Skin epidermis (tissue), 12 donors: ENCODE data around the gene VAV1.
A peak's percentile ranks its signal among the peaks of the same experiment; 100 is the strongest.
"Not testable (repeated sequence)": the region's sequence is repeated elsewhere in the genome, so short reads cannot be mapped to it uniquely, and the experiment has no call there.

Source experiments
- H3K27ac ChIP-seq, 21 experiments: fragments of 200-600 bp; sonication (generic) in 11 of 21; one replicate each; pipeline ENCODE4 v1.5.0; 2020; ENCODE audit warnings: mild to moderate bottlenecking in 3 of 21, inconsistent platforms in 2 of 21, moderate library complexity in 2 of 21
- H3K4me3 ChIP-seq, 7 experiments: fragments of 200-600 bp; sonication (generic) in 2 of 7; one replicate each; pipeline ENCODE4 v1.5.0; 2020; ENCODE audit warnings: inconsistent platforms in 2 of 7, mild to moderate bottlenecking in 2 of 7, moderate library complexity in 1 of 7

The VAV1 gene

DNA sequence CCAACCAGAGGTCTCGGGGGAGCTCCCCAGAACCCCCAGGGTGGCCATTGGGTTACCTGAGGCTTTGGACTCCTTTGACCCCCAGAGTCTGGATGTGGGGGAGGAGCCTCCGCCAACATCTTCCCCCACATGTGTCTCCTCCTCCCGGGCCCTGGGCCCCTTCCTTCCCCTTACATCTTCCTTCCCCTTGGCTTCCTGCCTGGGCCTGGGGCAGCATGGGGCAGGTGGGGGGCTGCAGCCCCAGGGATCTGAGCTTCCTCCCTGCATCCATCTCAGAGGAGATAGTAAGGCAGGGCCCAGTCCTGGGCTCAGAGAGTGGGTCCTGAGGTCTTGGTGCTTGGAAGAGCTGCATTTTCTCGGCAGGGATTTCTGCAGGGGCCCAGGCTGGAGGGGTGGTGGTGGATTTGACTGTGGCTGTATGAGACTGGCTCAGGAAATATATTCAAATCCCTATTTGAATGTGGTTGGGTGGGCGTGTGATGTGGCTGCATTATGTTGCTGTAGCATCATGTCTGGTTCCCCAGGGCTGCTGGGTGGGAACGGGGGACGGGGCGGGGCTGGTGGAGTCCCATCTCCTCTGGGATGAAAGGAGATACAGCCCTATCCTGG lies 919 bp downstream of the VAV1 start:
- Histone ChIP-seq H3K27ac (peak overlapping the region in 17 of 21 experiments; percentile 45 to 93 (median 83)), H3K4me3 (peak overlapping the region; percentile 36 to 61 (median 47))

DNA sequence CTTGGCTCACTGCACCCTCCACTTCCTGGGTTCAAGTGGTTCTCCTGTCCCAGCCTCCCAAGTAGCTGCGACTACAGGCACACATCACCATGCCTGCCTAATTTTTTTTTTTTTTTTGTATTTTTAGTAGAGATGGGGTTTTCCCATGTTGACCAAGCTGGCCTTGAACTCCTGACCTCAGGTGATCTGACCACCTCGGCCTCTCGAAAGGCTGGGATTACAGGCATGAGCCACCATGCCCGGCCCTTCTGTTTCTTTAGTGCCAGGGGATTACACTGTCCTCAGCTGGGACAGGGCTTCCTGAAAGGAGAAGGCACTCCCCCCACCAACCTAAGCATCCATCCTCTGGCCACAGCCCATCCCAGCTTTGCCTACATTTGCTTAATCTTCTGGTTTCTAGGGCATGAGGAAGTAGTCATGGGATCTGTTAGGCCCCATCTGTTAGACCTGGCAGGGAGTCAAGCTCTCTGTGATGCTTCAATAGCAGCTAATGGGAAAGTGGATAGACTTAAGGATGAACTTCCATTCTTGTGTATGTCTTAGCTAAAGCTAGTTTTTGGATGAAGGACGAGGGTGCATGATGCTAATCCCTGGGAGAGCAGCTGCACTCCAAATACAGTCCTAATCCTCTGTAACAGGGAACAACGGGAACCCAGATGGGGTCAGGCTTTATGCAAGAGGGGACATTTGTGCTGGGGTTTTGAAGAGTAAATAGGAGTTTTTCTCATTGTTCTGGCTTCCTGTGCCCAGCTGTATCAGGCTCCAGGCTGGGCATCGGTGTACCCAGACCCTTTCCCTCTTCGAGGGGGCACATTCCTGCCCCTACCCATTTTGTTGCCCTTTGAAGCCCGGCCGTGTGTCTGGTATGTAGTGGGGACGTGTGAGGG lies 2.6 kb downstream of the VAV1 start:
- H3K4me3 ChIP-seq = no peak overlapping the region
- H3K27ac ChIP-seq = peak overlapping the region in 1 of 21 experiments; percentile 7

DNA sequence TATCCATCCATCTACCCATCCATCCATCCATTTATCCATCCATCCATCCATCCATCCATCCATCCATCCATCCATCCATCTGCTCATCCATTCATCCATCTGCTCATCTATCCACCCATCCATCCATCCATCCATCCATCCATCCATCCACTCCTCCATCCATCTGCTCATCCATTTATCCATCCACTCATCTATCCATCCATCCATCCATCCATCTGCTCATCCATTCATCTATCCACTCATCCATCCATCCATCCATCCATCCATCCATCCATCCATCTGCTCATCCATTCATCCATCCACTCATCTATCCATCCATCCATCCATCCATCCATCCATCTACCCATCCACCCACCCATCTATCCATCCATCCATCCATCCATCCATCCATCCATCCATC lies 3.5 kb downstream of the VAV1 start:
- not testable (repeated sequence) for H3K4me3 ChIP-seq, H3K27ac ChIP-seq

DNA sequence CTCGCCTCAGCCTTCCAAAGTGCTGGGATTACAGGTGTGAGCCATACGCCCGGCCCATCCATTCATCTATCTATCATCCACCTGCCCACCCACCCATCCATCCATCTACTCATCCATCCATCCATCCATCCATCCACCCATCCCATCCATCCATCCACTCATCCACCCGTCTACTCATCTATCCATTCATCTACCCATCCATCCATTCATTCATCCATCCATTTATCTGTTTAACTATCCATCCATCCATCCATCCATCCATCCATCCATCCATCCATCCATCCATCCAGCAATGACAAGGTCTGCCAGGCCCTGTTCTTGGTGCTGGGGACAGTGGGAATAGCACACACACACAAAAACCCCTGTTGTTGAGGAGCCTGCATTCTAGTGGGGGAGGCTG lies 4.5 kb downstream of the VAV1 start:
- H3K4me3 ChIP-seq = no peak overlapping the region

DNA sequence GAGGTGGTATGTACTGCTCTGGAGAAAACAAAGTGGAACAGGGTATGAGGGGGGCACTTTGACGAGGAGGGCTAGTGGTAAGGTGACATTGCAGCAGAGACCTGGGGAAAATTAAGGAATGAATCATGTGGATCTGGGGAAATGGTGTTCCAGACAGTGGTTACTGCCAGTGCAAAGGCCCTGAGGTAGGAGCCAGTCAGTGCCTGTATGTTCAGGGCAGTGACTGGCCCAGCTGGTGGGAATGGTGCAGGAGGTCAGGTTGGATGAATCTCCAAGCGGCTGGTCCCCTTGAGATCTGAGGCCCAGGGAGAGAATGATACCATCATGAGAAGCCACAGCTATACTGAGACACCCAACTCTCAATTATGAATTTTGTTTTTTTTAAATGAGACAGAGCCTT lies 4.9 kb downstream of the VAV1 start:
- Histone ChIP-seq H3K4me3 (no peak overlapping the region), H3K27ac (no peak overlapping the region)

More for the DNA sequence above, 4.5 kb downstream of the VAV1 start:
- H3K27ac ChIP-seq = no peak overlapping the region

DNA sequence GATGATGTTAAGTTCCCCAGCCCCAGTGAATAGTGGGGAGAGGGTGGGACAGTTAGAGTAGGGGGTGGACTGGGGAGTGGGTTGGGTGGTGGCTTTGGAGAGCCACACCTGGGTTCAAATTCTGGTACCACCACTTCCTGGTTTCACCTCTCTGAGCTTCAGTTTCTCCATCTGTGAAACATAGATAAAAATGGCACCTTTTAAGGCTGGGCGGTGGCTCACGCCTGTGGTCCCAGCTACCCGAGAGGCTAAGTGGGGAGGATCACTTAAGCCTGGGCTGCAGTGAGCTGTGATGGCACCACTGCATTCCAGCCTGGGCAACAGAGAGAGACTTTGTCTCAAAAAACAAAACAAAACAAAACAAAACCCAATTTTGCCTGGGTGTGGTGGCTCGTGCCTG lies 5.9 kb downstream of the VAV1 start:
- Histone ChIP-seq H3K27ac (no peak overlapping the region), H3K4me3 (no peak overlapping the region)

DNA sequence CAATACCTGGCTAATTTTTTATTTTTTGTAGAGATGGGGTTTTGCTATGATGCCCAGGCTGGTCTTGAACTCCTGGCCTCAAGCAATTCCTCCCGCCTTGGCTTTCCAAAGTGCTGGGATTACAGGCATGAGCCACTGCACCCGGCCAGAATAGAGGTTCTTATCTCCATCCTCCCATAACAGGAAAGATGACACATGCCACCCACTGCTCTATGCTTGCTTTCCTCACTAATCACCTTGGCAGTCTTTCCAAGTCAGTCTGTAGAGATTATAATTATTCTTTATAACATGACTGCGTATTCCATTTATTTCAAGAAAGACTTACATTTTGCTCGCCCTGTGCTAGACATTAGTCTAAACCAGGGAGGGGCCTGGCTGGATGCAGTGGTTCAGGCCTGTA lies 6.7 kb downstream of the VAV1 start:
- H3K4me3 ChIP-seq = no peak overlapping the region
- H3K27ac ChIP-seq = no peak overlapping the region

DNA sequence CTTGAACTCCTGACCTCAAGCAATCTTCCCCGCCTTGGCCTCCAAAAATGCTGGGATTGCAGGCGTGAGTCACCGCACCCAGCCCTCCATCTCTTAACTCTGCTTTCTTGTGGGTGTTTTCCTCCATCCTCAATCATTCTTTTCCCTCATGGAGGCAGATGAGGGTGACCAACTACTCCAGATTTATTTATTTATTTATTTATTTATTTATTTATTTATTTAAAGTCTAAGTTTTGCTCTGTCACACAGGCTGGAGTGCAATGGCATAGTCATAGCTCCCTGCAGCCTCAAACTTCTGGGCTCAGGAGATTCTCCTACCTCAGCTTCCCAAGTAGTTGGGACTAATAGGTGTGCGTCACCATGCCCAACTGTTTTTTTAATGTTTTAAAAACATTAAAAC lies 14.9 kb downstream of the VAV1 start:
- Histone ChIP-seq H3K4me3 (no peak overlapping the region), H3K27ac (no peak overlapping the region)

DNA sequence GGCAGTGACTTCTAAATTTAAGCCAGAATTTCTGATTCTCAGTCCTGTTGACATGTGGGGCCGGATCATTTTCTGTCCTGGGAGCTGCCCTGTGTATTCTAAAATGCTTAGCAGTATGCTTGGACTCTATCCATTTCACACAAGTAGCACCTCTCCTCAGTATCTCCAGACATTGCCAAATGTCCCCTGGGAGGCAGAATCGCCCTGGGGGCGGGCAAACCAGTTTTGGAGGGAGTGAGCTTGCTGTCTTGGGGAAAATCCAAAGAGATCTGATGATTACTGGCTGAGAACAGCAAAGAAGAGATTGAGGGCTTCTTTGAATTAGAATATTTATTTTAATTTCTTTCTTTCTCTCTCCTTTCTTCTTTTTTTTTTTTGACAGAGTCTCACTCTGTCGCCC lies 16.4 kb downstream of the VAV1 start:
- no peak overlapping the region for H3K27ac ChIP-seq
- no peak overlapping the region for H3K4me3 ChIP-seq

DNA sequence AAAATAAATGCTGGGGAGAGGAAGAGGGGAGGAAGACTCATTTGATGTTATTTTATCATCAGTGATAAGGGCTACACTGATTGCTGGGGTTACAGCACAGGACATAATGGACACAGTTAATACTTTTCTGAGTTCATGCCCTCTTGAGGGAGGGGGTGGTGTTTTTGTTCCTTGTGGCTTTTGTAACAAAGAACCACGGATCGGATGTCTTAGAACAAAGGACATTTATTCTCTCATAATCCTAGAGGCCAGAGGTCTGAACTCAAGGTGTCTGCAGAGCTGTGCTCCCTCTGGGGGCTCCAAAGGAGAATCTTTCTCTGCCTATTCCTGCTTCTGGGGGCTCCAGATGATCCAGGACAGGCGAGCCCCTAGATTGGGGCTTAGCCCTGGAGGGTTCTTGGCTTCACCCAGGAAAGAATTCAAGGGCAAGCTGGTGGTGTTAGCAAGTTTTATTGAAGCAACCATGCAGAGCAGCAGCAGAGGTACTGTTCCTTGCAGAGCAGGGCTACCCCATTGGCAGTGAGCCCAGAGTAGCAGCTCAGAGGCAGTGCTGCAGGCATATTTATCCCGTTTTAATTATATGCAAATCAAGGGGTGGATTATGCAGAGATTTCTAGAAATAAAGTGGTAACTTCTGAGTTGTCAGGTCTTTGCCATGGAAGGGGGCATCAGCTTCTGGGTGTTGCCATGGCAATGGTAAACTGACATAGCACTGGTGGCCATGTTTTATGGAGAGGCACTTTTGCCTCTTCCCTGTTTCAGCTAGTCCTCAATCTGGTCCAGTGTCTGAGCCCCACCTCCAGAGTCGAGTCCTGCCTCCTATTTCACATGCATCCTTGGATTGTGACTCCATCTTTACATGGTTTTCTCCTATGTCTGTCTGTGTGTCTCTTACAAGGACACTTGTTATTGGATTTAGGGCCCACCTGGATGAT lies 18.0 kb downstream of the VAV1 start:
- Histone ChIP-seq H3K4me3 (no peak overlapping the region), H3K27ac (no peak overlapping the region)

DNA sequence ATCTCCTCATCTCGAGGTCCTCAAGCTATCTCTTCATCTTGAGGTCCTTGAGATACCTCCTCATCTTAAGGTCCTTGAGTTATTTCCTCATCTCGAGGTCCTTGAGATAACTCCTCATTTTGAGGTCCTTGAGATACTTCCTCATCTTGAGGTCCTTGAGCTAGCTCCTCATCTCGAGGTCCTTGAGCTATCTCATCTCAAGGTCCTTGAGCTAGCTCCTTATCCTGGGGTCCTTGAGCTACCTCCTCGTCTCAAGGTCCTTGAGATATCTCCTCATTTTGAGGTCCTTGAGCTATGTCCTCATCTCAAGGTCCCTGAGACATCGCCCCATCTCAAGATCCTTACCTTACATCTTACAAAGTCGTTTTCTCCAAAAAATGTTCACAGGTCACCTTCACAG lies 18.7 kb downstream of the VAV1 start:
- Histone ChIP-seq H3K27ac (no peak overlapping the region), H3K4me3 (no peak overlapping the region)

DNA sequence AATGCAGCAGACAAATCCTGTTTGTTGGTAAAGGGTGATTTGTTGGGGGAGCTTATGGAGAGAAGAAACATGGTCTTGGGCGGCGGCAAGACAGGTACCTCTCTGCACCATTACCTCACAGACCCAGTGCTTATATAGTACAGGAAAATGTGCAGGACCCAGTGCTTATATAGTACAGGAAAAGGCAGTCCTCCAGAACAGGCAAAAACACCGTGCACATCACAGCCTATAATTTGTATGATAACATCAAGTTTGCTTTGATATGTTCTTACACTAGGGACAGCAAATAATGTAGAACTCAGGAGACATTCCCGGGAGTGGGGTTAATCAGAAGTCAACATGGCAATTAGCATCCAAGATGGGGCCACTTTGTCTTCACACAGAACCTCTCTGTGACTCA lies 20.9 kb downstream of the VAV1 start:
- Histone ChIP-seq H3K4me3 (no peak overlapping the region), H3K27ac (no peak overlapping the region)

DNA sequence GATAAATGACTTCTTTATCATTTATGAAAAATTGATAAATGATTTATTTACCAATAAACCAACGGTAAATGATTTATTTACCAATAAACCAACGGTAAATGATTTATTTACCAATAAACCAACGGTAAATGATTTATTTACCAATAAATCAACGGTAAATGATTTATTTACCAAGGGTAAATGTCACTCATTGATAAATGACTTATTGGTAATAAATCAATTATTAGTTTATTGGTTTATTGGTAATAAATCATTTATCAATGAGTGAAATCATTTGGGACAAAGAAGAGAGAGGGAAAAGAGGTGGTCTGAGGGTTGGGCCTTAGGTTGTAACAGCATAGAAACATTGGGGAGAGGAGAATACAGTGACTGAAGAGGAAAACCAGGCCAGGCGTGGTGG lies 21.5 kb downstream of the VAV1 start:
- H3K4me3 ChIP-seq = no peak overlapping the region
- no peak overlapping the region for H3K27ac ChIP-seq

DNA sequence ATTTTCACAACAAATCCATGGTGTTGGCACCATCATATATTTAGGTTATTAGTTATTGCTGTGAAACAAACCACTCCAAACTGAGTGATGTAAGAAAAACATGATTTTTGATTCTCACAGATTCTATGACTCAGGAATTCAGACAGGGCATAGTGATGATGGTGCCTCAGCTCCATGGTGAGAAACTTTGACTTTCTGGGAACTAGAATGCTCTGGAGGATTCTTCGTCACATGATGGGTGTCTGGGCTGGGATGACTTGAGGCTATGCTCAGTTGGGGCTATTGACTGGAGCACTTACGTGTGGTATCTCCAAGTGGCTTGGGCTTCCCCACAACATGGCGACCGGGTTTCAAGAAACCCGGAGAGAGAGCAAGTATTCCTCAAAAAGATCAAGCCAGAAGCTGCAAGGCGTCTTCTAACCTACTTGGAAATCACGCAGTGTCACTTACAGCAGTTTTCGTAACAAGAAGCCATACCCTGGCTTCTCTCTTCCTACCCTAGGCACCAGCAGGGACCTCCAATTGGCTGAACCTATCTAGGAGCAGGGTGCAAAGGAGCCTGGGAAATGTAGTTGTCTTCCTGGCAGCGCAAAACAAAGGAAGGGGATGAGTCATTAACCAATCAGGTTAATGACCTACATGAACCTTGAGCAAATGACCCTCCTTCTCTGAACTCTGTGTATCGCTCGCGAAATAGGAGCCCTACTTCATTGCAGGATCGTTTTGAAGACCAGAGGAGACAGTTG lies 22.4 kb downstream of the VAV1 start:
- no peak overlapping the region for H3K27ac ChIP-seq
- no peak overlapping the region for H3K4me3 ChIP-seq

DNA sequence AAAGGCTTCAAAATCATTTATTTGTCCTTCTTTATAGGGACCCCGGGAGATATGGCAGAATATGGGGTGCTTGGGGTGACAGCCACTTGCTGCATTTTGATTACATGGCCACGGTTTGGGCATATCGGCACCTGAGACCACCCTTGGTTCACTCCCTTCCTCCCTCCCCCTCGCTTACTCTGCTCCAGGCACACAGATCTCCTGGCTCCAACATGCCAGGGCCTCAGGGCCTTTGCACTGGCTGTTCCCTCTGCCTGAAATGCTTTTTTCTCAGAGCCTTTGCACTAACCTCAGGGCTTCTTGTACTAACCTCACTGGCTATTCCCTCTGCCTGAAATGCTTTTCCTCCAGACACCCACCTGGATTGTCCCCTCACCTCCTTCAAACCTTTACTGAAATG lies 23.8 kb downstream of the VAV1 start:
- Histone ChIP-seq H3K4me3 (no peak overlapping the region), H3K27ac (no peak overlapping the region)

DNA sequence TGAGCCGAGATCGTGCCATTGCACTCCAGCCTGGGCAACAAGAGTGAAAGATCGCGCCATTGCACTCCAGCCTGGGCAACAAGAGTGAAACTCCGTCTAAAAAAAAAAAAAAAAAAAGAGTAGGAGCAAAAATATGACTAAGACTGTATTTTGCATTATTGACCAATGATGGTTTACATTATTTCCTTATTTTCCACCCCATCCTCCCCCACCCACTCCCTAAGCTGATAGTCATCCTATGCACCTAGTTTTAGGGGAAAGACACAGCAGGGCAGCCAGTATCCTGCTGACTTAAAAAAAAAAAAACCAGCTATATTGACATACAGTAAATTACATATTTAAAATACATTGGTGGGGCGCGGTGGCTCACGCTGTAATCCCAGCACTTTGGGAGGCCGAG lies 25.1 kb downstream of the VAV1 start:
- H3K27ac ChIP-seq = peak overlapping the region in 1 of 21 experiments; percentile 5
- no peak overlapping the region for H3K4me3 ChIP-seq

DNA sequence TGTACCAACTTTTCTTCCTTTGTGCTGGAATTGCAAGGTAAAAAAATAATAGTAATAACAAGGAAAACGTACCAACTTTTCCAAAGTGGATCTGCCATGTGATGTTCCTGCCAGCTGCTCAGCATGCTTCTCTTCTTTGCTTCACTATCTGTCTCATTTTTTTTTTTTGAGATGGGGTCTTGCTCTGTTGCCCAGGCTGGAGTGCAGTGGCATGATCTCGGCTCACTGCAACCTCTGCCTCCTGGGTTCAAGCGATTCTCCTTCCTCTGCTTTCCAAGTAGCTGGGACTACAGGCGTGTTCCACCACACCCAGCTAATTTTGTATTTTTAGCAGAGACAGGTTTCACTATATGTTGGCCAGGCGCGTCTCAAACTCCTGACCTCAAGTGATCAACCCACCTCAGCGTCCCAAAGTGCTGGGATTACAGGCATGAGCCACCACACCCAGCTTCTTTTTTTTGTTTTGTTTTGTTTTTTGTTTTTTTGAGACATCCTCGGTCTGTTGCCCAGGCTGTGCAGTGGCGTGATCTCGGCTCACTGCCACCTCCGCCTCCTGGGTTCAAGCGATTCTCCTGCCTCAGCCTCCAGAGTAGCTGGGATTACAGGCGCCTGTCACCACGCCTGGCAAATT lies 27.8 kb downstream of the VAV1 start:
- peak overlapping the region in 15 of 21 experiments; percentile 25 to 93 (median 79) for H3K27ac ChIP-seq
- not testable (repeated sequence) for H3K4me3 ChIP-seq

DNA sequence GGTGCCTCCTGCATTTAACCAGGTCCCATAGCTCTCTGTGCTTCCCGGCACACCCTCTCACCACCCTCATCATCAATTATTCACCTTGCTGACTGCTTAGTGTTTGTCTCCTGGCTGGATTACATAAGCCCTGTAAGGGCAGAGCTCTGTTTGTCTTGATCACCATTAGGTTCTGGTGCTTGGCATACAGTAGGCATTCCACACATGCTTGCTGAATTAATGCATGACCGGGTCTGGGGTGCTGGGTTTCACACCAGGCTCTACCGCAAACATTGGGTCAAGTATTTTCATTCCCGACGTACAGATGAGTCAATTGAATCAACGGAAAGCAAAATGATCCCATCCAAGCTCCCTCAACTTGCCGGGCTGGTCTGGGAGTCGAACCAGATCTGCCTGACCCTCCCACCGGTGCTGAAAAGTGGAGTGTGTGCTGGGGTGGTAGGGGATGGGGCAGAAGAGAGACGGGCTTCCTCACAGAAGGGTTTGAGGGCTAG lies 28.5 kb downstream of the VAV1 start:
- peak overlapping the region in 18 of 21 experiments; percentile 4 to 93 (median 78) for H3K27ac ChIP-seq
- H3K4me3 ChIP-seq = peak overlapping the region; percentile 1 to 34 (median 20)
